HG03354 (cell line): ENCODE results near the gene CACNA2D3.

Experiments
- ATAC-seq: cut with Tn5 transposase; IDR thresholded peaks from one replicate; pipeline ENCODE4 v1.9.1; 2021; ENCODE audit warnings: mild to moderate bottlenecking; ENCODE audit not compliant: unreplicated experiment, poor library complexity, severe bottlenecking

CACNA2D3 gene

GRCh38 chr3:54681706-54682105 lies 559.4 kb downstream of the CACNA2D3 start:
- no peak for ATAC-seq

DNA sequence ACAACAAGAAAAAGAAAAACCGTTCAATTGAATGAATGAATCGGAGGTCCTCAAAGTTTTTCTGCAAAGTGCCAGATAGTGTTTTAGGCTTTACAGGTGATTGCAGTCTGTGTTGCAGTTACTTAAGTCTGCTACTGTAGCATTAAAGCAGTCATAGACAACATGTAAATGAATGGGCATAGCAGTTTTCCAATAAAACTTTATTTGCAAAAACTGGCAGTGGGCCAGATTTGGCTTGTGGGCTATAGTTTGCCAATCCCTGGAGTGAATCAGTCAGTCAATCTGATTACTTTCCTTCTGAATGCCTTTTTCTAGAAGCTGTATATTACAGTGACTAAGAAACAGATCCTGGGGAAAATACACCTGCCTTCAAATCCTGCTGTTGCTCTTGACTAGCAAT lies 562.9 kb downstream of the CACNA2D3 start:
- no peak for ATAC-seq

DNA sequence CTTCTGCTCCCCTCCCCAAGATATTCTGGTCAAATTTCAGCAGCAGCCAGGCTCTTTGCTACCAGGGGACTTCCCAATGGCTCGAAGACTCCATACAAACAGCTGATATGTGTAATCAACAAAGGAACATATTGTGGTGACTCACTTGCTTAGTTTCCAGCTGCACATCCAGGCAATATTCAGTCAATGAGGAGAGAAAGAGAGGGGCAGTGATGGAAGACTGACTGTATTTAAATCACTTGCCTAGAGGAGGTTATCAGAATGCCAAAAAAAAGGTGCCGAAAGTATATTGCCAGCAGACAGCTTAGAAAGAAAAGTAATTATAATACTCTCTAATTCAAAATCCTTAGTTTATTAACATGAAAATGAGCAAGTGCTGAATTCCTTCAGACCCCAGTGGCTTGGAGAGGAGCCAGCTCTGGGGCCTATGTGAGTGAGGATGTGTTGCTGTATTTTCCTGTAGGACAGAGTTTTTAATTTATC lies 569.0 kb downstream of the CACNA2D3 start:
- ATAC-seq = no peak

- no peak for ATAC-seq
Measured at GRCh38 chr3:54696313-54696712, 574.0 kb downstream of the CACNA2D3 start.

- ATAC-seq = no peak
Measured at GRCh38 chr3:54698054-54698453, 575.7 kb downstream of the CACNA2D3 start.

- no peak for ATAC-seq
Measured at GRCh38 chr3:54703923-54704322, 581.6 kb downstream of the CACNA2D3 start.

DNA sequence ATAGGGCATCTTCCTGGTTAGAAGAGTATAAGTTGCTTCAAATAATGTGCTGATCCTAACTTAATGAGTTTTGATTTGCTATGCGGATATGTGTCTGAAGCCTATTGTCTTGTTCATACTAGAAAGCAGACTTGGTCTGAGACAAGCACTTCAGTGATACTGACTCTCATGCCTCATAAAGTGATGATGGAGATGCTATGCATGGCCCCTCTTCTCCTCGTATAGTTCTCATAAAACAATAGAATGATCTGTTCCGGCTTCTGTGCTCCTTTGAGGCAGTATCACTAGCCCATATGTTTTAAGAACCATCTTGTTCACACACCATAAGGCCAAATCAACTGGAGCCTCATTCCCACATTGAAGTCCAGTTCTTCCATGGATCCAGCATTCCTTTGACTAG lies 583.4 kb downstream of the CACNA2D3 start:
- no peak for ATAC-seq

DNA sequence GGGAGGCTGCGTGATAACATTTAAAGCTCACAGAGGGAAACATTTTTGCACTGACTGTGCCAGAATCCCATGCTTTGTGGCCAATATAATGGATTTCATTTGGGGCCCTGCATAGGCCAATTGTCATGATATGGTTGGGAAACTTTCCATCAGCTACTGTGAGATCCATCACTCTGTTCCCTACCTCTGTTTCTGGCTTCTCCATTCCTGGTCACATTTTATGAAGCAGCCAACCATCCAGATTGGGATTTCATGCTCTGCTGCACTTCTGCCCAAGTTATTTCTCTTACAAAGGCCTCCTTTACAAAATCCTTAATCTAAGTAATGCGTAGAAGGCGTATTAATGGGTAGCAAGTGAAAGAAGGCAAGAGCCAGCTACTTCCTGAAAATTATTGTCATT lies 584.4 kb downstream of the CACNA2D3 start:
- no peak for ATAC-seq

DNA sequence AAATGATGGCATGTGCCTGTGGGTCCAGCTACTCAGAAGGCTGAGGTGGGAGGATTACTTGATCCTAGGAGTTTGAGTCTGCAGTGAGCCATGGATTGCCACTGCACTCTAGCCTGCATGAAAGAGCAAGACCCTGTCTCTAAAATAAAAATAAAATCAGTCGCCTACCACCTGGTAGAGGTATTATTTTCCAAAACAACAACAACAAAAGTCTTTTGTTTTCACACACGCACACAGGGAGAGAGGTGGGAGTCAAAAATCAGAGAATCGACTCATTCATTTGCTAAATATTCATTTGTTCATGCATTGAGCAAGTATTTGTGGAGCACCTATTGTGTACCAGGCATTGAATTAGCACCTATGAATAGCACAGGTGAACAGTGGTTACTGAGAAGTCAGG lies 587.4 kb downstream of the CACNA2D3 start:
- ATAC-seq = no peak

GRCh38 chr3:54710954-54711353 lies 588.6 kb downstream of the CACNA2D3 start:
- no peak for ATAC-seq

GRCh38 chr3:54712539-54712938 lies 590.2 kb downstream of the CACNA2D3 start:
- no peak for ATAC-seq

- no peak for ATAC-seq
Measured at GRCh38 chr3:54713031-54713430, 590.7 kb downstream of the CACNA2D3 start.

- no peak for ATAC-seq
Measured at GRCh38 chr3:54713455-54713854, 591.1 kb downstream of the CACNA2D3 start.

GRCh38 chr3:54714035-54714434 lies 591.7 kb downstream of the CACNA2D3 start:
- no peak for ATAC-seq

- ATAC-seq = no peak
Measured at GRCh38 chr3:54717506-54717905, 595.2 kb downstream of the CACNA2D3 start.

GRCh38 chr3:54719914-54720313 lies 597.6 kb downstream of the CACNA2D3 start:
- ATAC-seq = no peak

DNA sequence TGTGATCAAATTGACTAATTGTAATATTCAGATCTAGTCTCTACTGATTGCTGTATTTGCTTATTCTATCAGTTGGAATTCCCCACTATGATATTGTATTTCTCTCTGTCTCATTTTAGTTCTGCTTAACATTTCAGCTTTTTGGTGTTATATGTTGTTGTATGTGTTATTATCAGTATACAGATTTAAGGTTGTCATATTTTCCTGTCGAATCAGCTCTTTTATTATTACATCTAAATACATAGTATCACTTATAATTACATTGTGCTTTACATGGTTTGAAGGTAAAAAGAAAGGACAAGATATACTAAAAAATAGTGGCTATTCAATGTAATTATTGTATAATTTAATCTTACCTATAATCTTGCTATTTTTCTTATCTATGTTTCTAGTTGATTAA lies 598.3 kb downstream of the CACNA2D3 start:
- no peak for ATAC-seq

DNA sequence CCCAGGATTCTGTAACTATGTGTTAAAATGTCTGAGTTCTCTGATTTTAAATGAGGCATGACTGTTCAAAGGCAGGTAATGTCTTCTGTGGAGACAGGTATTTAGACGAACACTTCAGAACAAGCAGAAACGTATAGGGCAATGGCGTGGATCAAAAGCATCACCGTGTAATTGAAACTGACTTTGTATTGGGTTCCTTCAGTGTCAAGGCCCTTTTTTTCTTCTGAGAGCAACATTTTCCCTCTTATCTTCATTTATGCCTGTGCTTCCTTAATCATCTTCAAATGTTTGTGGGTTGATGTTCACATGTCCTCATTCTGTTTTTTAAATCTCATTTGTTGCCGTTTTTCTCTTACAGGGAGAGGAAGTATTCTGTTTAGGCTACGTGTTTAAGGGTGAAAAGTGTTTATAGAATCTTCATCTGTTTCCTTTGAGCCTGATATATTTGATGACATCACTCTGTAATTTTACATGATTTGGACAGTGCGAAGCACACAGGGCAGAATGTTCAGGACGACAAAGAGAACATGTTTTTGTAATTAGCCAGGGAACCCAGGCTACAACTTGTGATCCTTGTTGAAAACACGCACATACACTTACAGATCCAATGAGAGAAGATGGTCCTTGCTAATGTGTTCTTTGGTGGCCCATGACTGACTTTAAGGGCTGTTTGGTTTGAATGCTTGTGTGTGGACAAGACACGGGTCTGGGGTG lies 609.5 kb downstream of the CACNA2D3 start:
- ATAC-seq = no peak

DNA sequence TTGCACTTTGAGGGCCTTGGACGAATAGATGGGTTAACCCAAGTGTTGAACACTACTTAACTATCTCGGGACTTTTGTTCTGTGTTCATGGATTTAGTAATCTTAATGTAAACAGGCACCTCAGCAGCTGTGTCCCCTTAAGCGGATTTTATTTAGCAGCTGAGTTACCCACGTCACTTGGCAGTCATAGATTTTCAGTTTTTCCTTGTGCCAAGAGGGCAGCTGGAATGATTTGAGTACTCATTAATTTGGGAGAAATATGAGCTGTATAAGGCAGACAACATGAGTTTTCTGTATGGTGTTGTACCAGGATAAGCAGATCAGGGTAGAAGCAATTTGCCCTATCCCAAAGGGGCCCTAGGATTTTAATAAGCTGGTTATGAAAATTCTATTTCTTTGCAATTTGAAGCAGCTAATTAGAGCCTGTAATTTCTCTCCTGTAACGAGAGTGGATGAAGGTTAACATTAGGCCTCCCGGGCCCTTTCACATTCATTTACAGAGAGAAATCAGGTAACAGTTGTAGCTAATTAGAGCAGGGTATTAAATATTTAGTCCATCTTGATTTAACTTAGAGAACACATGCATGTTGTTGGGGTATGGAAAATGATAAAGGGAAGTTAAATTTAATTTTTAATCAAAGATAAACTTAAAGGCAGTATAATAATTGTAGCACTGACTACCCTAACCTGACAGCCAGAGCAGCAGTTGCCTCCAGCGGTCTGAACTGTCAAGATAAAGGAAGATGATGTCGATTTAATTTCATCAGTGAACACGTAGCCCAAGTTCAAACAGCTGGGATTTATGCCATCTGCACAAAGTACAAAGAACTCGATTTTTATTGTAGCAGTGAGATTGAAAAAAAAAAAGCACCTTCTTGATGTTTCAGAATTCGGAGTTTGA lies 611.0 kb downstream of the CACNA2D3 start:
- ATAC-seq = no peak

- ATAC-seq = no peak
Measured at GRCh38 chr3:54736459-54736858, 614.1 kb downstream of the CACNA2D3 start.

GRCh38 chr3:54743755-54744154 lies 621.4 kb downstream of the CACNA2D3 start:
- no peak for ATAC-seq
